Measurements from ENCODE around the gene MAP7D2. TPM values are rescaled to one million over a fixed set of nuclear protein-coding genes. Genes with fewer than 3 reads are reported as not detected.
"Not testable (repeated sequence)": the region's sequence is repeated elsewhere in the genome, so short reads cannot be mapped to it uniquely, and the experiment has no call there.

MAP7D2 gene
- 1 to 10 TPM in 1 of 3 donors, under 1 TPM in 2; 0.11 to 1.2 (median 0.41) TPM for polyA plus RNA-seq

- H3K27ac ChIP-seq (ENCODE audit: low read depth, low read length) = no peak within 1 kb of the TSS
- WGBS, 3 donors = 17 to 39% (median 36%) methylated on average over 27 to 91 of the region's 91 CpGs
Observed at GRCh38 chrX:20116577-20117240, at the start of gene MAP7D2. Gene MAP7D2, minus strand, starts transcription at chrX:20116907. Its CDS starts 28 bp downstream, at chrX:20116879.

DNA sequence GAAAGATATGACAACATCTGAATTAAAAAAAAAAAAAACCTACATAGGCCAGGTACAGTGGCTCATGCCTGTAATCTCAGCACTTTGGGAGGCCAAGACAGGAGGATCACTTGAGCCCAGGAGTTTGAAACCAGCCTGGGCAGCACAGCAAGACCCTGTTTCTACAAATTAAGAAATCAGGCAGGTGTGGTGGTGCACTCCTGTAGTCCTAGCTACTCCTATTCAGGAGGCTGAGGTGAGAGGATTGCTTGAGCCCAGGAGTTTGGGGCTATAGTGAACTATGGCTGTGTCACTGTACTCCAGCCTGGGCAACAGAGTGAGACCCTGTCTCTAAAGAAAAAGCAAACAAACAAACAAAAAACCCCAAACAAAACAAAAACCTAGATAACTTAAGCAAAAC, 45.8 kb upstream of the MAP7D2 start:
- not testable (repeated sequence) for H3K27ac ChIP-seq (ENCODE audit: low read depth, low read length)

- H3K27ac ChIP-seq (ENCODE audit: low read depth, low read length) = no peak overlapping the region
- 79 to 86% (median 82%) methylated on average over 4 of the region's 4 CpGs for WGBS, 3 donors
Observed at GRCh38 chrX:20159797-20160385, 43.2 kb upstream of the MAP7D2 start.

- H3K27ac ChIP-seq (ENCODE audit: low read depth, low read length) = no peak overlapping the region
- 86 to 97% (median 97%) methylated on average over 3 of the region's 3 CpGs for WGBS, 3 donors
Observed at GRCh38 chrX:20151689-20152088, 35.0 kb upstream of the MAP7D2 start.

DNA sequence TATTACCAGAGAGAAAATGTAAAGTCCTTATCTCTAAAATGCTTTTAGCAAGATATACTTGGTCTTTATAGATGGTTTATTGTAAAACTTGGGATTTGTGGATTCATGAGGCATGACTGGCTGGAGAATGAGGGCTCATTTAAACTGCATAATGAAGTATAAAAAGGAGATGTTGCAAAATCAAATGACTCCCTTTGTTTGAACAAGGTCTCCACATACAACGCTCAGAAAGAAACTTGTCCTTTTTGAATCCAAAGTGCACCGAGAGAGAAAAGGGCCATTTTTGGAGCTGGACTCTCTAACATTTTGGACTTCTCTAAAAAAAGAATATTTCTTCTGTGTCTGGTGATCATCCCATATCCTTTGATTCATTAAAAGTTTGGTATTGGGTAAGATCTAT, 32.6 kb upstream of the MAP7D2 start:
- 83 to 95% (median 84%) methylated on average over 2 of the region's 2 CpGs for WGBS, 3 donors
- H3K27ac ChIP-seq (ENCODE audit: low read depth, low read length) = no peak overlapping the region

GRCh38 chrX:20147561-20147960, 30.9 kb upstream of the MAP7D2 start:
- 68 to 90% (median 75%) methylated on average over 1 of the region's 1 CpG for WGBS, 3 donors
- no peak overlapping the region for H3K27ac ChIP-seq (ENCODE audit: low read depth, low read length)

DNA sequence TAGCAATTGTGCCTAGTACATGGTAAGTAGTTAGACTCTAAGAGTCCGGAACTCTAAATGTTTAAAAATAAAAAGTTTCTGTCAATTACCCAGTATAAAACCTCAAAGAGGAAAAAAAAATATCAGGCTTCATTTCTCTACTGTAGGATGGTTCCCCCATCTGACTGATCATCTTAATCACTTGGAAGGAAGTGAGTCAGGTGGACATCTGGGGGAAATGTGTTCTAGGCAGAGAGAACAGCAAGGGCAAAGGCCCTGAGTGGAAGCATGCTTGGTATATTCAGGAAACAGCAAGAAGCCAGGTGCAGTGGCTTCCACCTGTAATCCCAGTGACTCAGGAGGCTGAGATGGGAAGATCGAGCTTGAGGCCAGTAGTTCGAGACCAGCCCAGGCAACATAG, 27.8 kb upstream of the MAP7D2 start:
- WGBS, 3 donors = 66 to 87% (median 74%) methylated on average over 3 of the region's 3 CpGs
- no peak overlapping the region for H3K27ac ChIP-seq (ENCODE audit: low read depth, low read length)

GRCh38 chrX:20143561-20143960, 26.9 kb upstream of the MAP7D2 start:
- 65 to 69% (median 65%) methylated on average over 2 of the region's 2 CpGs for WGBS, 3 donors
- no peak overlapping the region for H3K27ac ChIP-seq (ENCODE audit: low read depth, low read length)

DNA sequence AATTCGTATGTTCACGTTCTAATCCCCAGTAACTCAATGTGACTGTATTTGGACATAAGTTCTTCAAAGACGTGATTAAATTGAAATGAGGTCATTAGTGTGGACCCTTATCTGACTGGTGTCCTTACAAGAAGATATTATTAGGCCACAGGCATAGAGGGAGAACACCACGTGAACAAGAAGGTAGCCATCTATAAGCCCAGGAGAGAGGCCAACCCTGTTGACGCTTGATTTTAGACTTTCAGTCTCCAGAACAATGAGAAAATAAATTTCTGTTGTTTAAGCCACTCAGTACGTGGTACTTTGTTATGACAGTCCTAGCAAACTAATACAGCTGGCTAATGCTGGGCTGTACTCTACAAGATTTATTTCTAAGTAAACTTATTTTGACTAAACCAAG, 26.4 kb upstream of the MAP7D2 start:
- no peak overlapping the region for H3K27ac ChIP-seq (ENCODE audit: low read depth, low read length)

DNA sequence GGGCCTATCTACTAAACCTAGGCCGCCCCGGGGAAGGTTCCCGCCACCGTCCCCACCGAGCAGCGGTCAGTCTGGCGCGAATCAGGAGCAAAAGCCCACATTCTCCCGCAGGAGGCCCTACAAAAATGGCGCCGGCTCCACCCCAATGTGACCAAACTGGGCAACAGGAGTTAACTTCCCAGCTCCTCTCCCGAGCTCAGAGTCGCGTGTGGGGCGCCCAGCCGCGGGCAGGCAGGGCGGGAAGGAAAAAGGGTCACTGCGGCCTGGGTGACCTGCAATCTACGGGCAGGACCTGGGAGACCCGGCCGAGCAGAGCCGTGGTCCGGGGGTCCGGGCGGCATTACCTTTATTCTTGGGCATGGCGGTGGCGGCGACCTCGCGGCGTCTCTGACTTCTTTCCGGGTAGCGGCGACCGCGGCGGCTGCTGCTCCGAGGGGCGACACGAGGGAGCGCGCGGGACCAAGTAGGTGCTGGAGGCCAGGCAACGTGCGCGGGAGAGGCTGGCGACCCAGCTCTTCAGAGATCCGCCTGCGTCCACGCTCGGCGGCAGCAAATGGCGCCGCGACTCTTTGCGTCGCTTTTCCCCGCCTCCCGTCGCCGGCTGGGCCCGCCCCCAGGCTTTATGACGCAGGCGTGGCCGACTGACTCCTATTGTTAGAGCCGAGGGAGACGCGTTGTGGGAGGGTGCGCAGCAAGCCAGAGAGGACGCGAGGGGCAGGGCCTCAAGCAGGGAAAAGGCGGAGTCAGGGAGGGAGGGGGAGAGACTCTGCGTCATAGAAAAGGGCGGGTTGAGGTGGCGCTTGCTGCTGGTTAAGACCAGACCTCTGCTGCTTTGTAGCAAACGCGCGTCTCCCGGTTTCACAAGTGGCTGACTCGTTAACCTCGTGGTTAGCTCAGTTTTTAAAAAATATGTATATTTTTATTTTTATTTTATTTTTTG, 24.8 kb upstream of the MAP7D2 start, which contains the start of gene EIF1AX:
TSS of gene EIF1AX (minus strand) at position 558 of the 940 bp plus-strand sequence. CDS start at position 360, 198 bp downstream.
- H3K27ac ChIP-seq (ENCODE audit: low read depth, low read length) = peak within 1 kb of the TSS; percentile 15
- 0 to 6% (median 2%) methylated on average over 42 to 79 of the region's 82 CpGs for WGBS, 3 donors

More for the DNA sequence above, 26.4 kb upstream of the MAP7D2 start:
- WGBS, 3 donors = 71 to 83% (median 71%) methylated on average over 6 of the region's 6 CpGs

- 2 to 22% (median 2%) methylated on average over 3 of the region's 3 CpGs for WGBS, 3 donors
- H3K27ac ChIP-seq (ENCODE audit: low read depth, low read length) = no peak overlapping the region
Observed at GRCh38 chrX:20140420-20140819, 23.7 kb upstream of the MAP7D2 start.

DNA sequence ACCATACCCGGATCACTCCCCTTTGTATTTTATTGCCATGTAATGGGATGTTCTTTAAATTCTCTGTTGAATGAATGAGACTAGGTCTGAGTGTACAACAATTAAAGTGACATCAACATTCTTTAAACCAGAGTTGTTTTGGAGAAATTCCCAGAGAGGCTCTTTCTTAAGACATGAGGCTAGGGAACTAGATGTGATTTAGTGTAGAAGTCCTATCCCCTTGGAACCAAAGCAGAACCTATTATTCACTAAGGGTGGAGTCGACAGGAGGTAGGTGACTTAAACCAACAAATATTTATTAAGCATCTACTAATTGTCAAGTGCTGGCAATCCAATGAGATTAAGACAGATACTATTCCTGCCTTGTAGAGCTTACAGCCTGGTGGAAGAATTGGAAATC, 23.3 kb upstream of the MAP7D2 start:
- no peak overlapping the region for H3K27ac ChIP-seq (ENCODE audit: low read depth, low read length)
- WGBS, 3 donors = 40 to 64% (median 52%) methylated on average over 2 of the region's 2 CpGs

- WGBS, 3 donors = 69 to 86% (median 85%) methylated on average over 5 of the region's 5 CpGs
- H3K27ac ChIP-seq (ENCODE audit: low read depth, low read length) = no peak overlapping the region
Observed at GRCh38 chrX:20135944-20136343, 19.2 kb upstream of the MAP7D2 start.

DNA sequence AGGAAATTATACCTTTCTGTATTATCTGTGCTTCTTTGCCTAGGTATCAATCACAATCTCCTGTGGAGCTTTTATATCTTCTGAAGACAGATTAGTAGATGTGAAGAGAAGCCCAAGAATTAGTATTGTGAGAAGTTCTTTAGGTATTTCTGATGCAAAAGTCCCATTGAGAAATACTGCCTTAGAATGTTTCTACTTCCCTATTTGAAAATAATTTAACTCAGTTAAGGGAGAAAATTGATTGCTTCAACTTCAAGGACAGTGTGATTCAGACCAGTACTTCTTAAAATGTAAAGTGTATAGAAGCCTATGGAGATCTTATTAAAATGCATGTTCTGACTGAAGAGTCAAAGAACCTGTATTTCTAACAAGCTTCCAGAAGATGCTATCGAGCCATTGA, 16.0 kb upstream of the MAP7D2 start:
- H3K27ac ChIP-seq (ENCODE audit: low read depth, low read length) = no peak overlapping the region
- WGBS, 3 donors = 67 to 95% (median 86%) methylated on average over 1 of the region's 1 CpG

DNA sequence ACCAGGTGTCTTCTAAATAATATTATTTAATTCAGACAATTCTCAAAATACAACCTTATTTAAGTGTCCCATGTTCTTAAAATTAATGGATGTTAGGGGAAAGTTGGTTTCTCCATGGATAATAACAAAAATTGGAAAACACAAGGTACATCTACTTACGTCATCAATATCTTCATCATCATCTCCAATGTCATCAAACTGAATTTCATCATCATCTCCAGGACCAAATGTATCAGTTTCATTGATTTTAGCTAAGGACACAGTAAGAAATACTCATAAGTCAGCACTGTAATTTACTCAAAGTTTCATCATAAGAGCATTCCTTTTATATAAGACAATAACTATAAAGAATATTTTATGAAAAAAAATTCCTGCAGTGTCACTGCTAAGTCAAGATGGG, 13.7 kb upstream of the MAP7D2 start:
- 90 to 95% (median 94%) methylated on average over 1 of the region's 1 CpG for WGBS, 3 donors
- no peak overlapping the region for H3K27ac ChIP-seq (ENCODE audit: low read depth, low read length)

DNA sequence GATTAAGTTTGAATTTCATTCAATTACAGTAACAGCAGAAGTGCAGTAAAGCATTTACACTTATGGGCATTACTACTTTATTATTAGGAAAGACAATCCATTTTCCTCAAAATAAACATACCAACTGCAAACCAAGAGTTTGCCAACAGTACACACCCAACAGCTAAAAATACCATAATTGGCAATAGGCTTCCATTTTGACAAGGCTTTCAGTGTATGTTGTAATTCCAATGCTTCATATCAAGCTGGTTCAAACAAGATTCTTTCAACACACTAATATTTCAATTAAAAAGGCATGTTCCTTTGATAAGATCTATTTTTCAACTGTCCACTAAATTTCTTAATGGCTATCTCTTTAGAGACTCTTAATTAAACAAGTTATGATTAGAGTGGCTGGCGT, 12.8 kb upstream of the MAP7D2 start:
- no peak overlapping the region for H3K27ac ChIP-seq (ENCODE audit: low read depth, low read length)
- 31 to 88% (median 85%) methylated on average over 1 of the region's 1 CpG for WGBS, 3 donors

DNA sequence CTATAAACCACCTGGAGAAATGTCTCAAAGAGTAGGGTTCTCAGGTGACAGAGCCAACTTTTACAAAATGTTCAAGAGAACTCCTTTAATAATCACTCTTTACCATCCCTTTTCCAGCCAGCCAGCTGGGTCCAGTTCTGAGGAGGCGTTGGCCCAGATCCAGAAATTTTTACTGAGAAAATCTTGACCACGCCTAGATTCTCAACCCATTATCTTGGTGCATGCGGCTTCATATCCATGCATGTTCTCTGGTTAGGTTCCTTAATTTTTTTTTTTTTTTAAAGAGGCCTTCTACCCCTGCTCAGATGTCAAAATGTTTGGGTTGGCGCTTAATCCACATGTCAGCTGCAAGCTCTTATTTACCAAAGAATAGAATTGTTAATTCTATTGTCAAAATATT, 12.0 kb upstream of the MAP7D2 start:
- WGBS, 3 donors = 49 to 74% (median 64%) methylated on average over 4 of the region's 4 CpGs
- H3K27ac ChIP-seq (ENCODE audit: low read depth, low read length) = no peak overlapping the region

GRCh38 chrX:20127440-20127839, 10.7 kb upstream of the MAP7D2 start:
- not testable (repeated sequence) for H3K27ac ChIP-seq (ENCODE audit: low read depth, low read length)
- 0 to 15% (median 0%) methylated on average over 3 of the region's 3 CpGs for WGBS, 3 donors

DNA sequence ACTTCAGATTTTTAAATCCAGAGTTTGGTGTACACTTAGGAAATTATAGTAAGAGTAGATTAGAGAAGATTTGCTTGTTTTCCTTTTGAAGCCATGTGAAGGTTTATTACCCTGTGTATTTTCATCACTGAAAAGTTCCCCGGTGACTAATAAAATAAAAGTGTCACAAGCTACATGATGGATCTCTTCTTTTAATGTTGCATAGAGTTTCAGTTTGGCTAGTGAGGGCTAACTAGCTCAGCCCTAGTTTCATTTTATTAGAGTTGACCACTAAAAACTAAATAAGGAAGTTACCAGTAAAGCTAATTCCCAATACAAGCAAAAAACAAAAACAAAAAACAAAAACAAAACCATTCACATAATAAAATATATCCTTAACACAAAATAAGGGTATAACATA, 10.1 kb upstream of the MAP7D2 start:
- WGBS, 3 donors = 56 to 71% (median 67%) methylated on average over 1 of the region's 1 CpG
- not testable (repeated sequence) for H3K27ac ChIP-seq (ENCODE audit: low read depth, low read length)
